K562 (cell line): ENCODE data around the gene COLEC12. TPM values are rescaled to one million over a fixed set of nuclear protein-coding genes. Genes with fewer than 3 reads are reported as not detected.
A peak's percentile ranks its signal among the peaks of the same experiment; 100 is the strongest.

Experiments
- ATAC-seq: fragments of 200-7000 bp; cut with Tn5 transposase; 3 replicates; pipeline ENCODE4 v1.9.1; 2020; ENCODE audit warnings: moderate library complexity
- BruUV-seq: library from RNA; stranded (reverse); fragments of 400-500 nt; replicated peaks from 2 replicates; lab custom pipeline; 2021; lab: Mats Ljungman, UMichigan
- CTCF ChIA-PET: fragments of 300-600 bp; formaldehyde crosslinking; extraction: SDS; loops from one replicate; lab custom pipeline; 2021; ENCODE audit warnings: low intra/inter-chr PET ratio; lab: Yijun Ruan, JAX
- POLR2A ChIA-PET: fragments of 300-600, 350-650 bp; sonication (Branson Sonifier 250); formaldehyde crosslinking; extraction: SDS; loops from one replicate; lab custom pipeline; 2021; ENCODE audit warnings: antibody characterized with exemption, inconsistent platforms; lab: Yijun Ruan, JAX
- DNase-seq, 4 experiments: peaks; one replicate each; pipeline versions ENCODE4 v3.0.0 to v3.0.0-alpha.2; 2011 to 2018; ENCODE audit warnings: low spot score in 3 of 4, mixed read lengths in 3 of 4; ENCODE audit errors: extremely low read depth in 1 of 4
- FAIRE-seq: peaks from 2 replicates; lab custom pipeline; 2011; peaks lifted over from hg19 to GRCh38; lab: Jason Lieb, UNC
- H2AFZ ChIP-seq: 2 replicates; pipeline ENCODE4 v1.6.0; 2011; ENCODE audit warnings: low read depth, low read length, control low read depth, inconsistent platforms
- H3K27ac ChIP-seq: fragments of 200-600 bp; 3 replicates; pipeline ENCODE4 v1.8.0; 2011; ENCODE audit warnings: low read depth, mild to moderate bottlenecking, control low read depth, inconsistent platforms, low read length, moderate library complexity, mixed read lengths; ENCODE audit errors: extremely low read depth
- H3K27me3 ChIP-seq, 2 experiments: fragments of 300-600 bp in 1 of 2; 2 replicates in 1 of 2; 3 replicates in 1 of 2; pipeline versions ENCODE4 v1.6.0 to v1.8.0; 2011; ENCODE audit warnings: inconsistent platforms in 2 of 2, low read length in 2 of 2, mild to moderate bottlenecking in 1 of 2, mixed read lengths in 1 of 2, moderate library complexity in 1 of 2; ENCODE audit not compliant: control insufficient read depth in 2 of 2, insufficient read depth in 2 of 2
- H3K36me3 ChIP-seq: fragments of 300-600 bp; 3 replicates; pipeline ENCODE4 v1.8.0; 2011; ENCODE audit warnings: mild to moderate bottlenecking, low read length, inconsistent platforms; ENCODE audit not compliant: control insufficient read depth, insufficient read depth
- H3K4me1 ChIP-seq, 2 experiments: fragments of 200-600 bp in 1 of 2; replicated peaks in 1 of 2; 2 replicates in 1 of 2; 3 replicates in 1 of 2; pipeline versions ENCODE4 v1.5.1 to v1.8.0; 2011; ENCODE audit warnings: inconsistent platforms in 2 of 2, low read length in 2 of 2, mild to moderate bottlenecking in 1 of 2, mixed read lengths in 1 of 2, moderate library complexity in 1 of 2; ENCODE audit not compliant: control insufficient read depth in 2 of 2, insufficient read depth in 2 of 2
- H3K4me2 ChIP-seq: 2 replicates; pipeline ENCODE4 v1.6.1; 2011; ENCODE audit warnings: low read length, control low read depth, inconsistent platforms, mixed read lengths; ENCODE audit not compliant: insufficient read depth
- H3K4me3 ChIP-seq: fragments of 200-600 bp; sonication (generic), shearing (Covaris generic); 2 replicates; pipeline ENCODE4 v1.5.1; 2016; ENCODE audit warnings: control low read depth, inconsistent platforms
- H3K79me2 ChIP-seq: fragments of 200-600 bp; 3 replicates; pipeline ENCODE4 v1.8.0; 2011; ENCODE audit warnings: low read length, inconsistent platforms; ENCODE audit not compliant: control insufficient read depth, insufficient read depth
- H3K9ac ChIP-seq, 2 experiments: 2 replicates each; pipeline versions ENCODE4 v1.6.0 to v1.6.1; 2011; ENCODE audit warnings: low read depth in 2 of 2, low read length in 2 of 2, control low read depth in 1 of 2, inconsistent platforms in 1 of 2, mild to moderate bottlenecking in 1 of 2, mixed read lengths in 1 of 2; ENCODE audit not compliant: insufficient read depth in 1 of 2
- H3K9me1 ChIP-seq: one replicate; pipeline ENCODE4 v1.6.0; 2011; ENCODE audit warnings: inconsistent platforms, mild to moderate bottlenecking, low read length, moderate library complexity; ENCODE audit not compliant: control insufficient read depth, insufficient read depth
- H3K9me3 ChIP-seq: replicated peaks from 2 replicates; pipeline ENCODE4 v1.5.1; 2011; ENCODE audit warnings: low read depth, low read length, inconsistent platforms; ENCODE audit not compliant: control insufficient read depth, insufficient read depth
- H4K20me1 ChIP-seq: replicated peaks from 2 replicates; pipeline ENCODE4 v1.6.1; 2011; ENCODE audit warnings: low read length, inconsistent platforms, mixed read lengths; ENCODE audit not compliant: control insufficient read depth, insufficient read depth
- HNRNPH1 ChIP-seq: fragments of 200-400 bp; formaldehyde crosslinking; optimal IDR thresholded peaks from 2 replicates; pipeline ENCODE3; 2017; ENCODE audit warnings: low read depth, mild to moderate bottlenecking, low read length, moderate library complexity
- NR2F6 ChIP-seq: fragments of 450-650 bp; formaldehyde crosslinking; IDR thresholded peaks from 2 replicates; pipeline ENCODE4 v1.4.0; 2020; ENCODE audit warnings: mild to moderate bottlenecking
- RBM15 ChIP-seq: fragments of 200-400 bp; formaldehyde crosslinking; IDR thresholded peaks from 2 replicates; pipeline ENCODE4 v1.6.1; 2018; ENCODE audit warnings: mild to moderate bottlenecking, low read length, moderate library complexity; ENCODE audit not compliant: insufficient read depth
- ZNF445 ChIP-seq: fragments of 250-450 bp; sonication (Bioruptor Pico); IDR thresholded peaks from 2 replicates; pipeline ENCODE4 v1.4.0; 2020; ENCODE audit warnings: low read depth, mild to moderate bottlenecking, moderate library complexity
- WGBS: fragments of 100-300 bp; shearing (Covaris generic); methylation state at CpG from one replicate; pipeline ENCODE4 v1.1.6; 2016; ENCODE audit warnings: low coverage, mixed read lengths; ENCODE audit not compliant: insufficient coverage; ENCODE audit errors: missing lambda C conversion rate; 5-methylcytosine and 5-hydroxymethylcytosine counted together
- in situ Hi-C: fragments of 300-500 bp; cut with MboI; formaldehyde crosslinking; loops from 4 replicates; pipeline ENCODE4 v1.15.0; 2018; ENCODE audit warnings: inconsistent platforms, mixed read lengths
- intact Hi-C: fragments of 100-400 bp; cut with micrococcal nuclease; formaldehyde crosslinking; loops from 2 replicates; pipeline ENCODE4 v1.14.2; 2022
- polyA plus RNA-seq, 8 experiments: library from polyadenylated mRNA; depleted of rRNA in 4 of 8; stranded (reverse) in 5 of 8; unstranded in 3 of 8; fragments of >200 nt; fragmentation: Nextera tagmentation in 2 of 8; fragmentation: Illumina TruSeq in 1 of 8; extraction: Ambion mirVana in 2 of 8; extraction: Trizol in 1 of 8; gene quantifications; 2 replicates each; pipeline versions ENCODE4 v1.2.1 to v1.2.3, GENCODE V29; 2011 to 2014; ENCODE audit warnings: inconsistent platforms in 1 of 8, missing spikeins in 1 of 8
- total RNA-seq, 7 experiments: library from RNA; depleted of rRNA in 6 of 7; stranded (reverse); fragments of >200 nt in 6 of 7; fragmentation: Illumina TruSeq in 2 of 7; extraction: Trizol in 2 of 7; gene quantifications; 2 replicates each; pipeline versions ENCODE4 v1.2.1 to v1.2.3, GENCODE V29; 2011 to 2021; ENCODE audit warnings: low replicate concordance in 1 of 7
- TF ChIP-seq, protein P1 (sequence below): sonication (generic); IDR thresholded peaks from 2 replicates; pipeline ENCODE4 v1.6.1; 2016

COLEC12 gene
- total and polyA plus RNA-seq, 9 of the 15 experiments (the other 6 are each of a cell fraction or from before 2014, with no cell fraction given): 0.04 TPM; not detected in 8

DNA sequence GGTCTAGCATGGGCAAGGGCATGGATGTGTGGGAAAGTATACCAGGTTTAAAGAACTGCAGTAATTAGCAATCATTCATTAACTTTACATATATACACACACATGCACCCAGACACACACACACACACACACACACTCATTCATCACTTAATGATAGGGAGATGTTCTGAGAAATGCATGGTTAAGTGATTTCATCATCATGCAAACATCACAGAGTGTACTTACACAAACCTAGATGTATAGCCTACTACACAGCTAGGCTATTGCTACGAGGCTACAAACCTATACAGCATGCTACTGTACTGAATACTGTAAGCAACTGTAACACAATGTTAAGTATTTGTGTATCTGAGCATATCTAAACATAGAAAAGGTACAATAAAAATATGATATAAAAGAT, 83.6 kb downstream of the COLEC12 start (continued):
- TF ChIP-seq ZNF445 (CRISPR knock-in tag): no peak
- TF ChIP-seq RBM15: no peak
- no peak for TF ChIP-seq NR2F6 (CRISPR knock-in tag)
- TF ChIP-seq, all 486 proteins: peak for 2

DNA sequence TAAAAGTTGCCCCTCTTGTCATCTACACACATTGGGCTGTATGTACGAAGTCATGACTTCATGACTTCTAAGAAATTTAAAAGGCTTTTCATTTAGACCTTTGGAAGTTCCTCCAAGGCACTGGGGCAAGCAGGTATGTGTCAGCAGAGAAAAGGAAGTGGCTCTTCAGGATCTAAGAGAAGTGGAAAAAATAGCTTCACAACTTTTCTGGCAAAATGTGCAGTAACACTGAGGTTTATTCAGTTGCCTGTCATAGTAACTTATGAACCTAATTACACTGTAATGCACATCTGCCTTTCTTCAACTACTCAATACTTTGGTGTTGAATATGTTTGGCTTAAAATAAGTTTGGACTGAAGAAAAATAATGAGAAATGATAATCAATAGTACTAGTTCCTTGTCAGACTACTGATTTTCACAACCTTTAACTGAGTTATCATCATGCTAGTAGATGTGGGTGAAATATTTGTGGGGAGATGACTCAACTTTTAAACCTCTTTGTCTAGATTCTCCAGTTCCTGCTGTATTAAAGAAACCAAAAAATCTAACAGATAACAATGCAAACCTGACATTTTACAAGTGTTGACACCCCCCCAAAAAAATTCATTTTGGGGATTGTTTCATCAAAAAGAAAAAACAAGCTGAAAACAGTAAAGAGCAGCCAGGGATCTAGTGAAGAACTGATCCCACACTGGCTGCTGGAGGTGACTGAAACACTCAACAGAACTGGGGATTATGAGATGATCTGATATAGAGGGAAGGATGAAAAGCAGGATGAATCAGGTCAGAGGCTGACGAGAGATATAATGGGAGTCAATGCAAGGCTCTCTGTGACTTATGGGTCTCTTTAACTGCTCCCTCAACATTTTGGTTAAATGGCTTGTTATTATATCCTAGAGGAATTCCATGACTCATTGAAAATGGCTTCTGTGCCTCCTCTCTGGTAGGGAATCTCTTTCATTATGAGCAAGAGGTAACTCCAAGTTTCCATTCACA, 84.6 kb downstream of the COLEC12 start:
- no TSS peak for BruUV-seq
- Histone ChIP-seq H3K27ac (no peak overlapping the region), H3K9ac (no peak overlapping the region), H4K20me1 (no peaks in the 10 kb centered on the region), H3K9me3 (no peaks in the 10 kb centered on the region), H3K9me1 (no peaks in the 10 kb centered on the region), H2AFZ (no peak overlapping the region), H3K79me2 (no peaks in the 10 kb centered on the region), H3K4me1 (no peaks in the 10 kb centered on the region; a peak in 1 of 5 replicates), H3K27me3 (0 out of 5 replicates have a peak, but pooled peaks cover 0 to under 1% of the 10 kb centered on the region in 2 experiments), H3K36me3 (no peaks in the 10 kb centered on the region), H3K4me2 (no peak overlapping the region), H3K4me3 (no peak overlapping the region)
- in situ Hi-C loops (no loop called here), intact Hi-C loops (no loop called here)
- DNase-seq (no peak), FAIRE-seq (no peak), ATAC-seq (no peak)
- ChIA-PET CTCF (interaction anchor here (0.6 kb wide), 1 partner anchor 1658 kb away, joined by 3 read pairs; no protein-coding TSS in a partner anchor), POLR2A (interaction anchor here (0.6 kb wide), 1 partner anchor 35 kb away, joined by 3 read pairs; no protein-coding TSS in a partner anchor)
- 3% methylated on average over 2 of the region's 2 CpGs for WGBS
- TF ChIP-seq HNRNPH1: no peak
- TF ChIP-seq, protein P1, sequence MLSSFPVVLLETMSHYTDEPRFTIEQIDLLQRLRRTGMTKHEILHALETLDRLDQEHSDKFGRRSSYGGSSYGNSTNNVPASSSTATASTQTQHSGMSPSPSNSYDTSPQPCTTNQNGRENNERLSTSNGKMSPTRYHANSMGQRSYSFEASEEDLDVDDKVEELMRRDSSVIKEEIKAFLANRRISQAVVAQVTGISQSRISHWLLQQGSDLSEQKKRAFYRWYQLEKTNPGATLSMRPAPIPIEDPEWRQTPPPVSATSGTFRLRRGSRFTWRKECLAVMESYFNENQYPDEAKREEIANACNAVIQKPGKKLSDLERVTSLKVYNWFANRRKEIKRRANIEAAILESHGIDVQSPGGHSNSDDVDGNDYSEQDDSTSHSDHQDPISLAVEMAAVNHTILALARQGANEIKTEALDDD: 0 out of 2 replicates have a peak, but pooled peaks have one; percentile 23
